Epithelial cell of esophagus (primary cell): ENCODE measurements around the gene RNF187.

Source experiments
- DNase-seq: peaks from one replicate; pipeline ENCODE4 v3.0.0; 2010; ENCODE audit warnings: low read depth
- H3K4me3 ChIP-seq: 2 replicates; pipeline ENCODE4 v1.5.1; 2011; ENCODE audit warnings: mild to moderate bottlenecking, low read length, control low read depth
- TF ChIP-seq, protein P1 (sequence below): IDR thresholded peaks from 2 replicates; pipeline ENCODE4 v1.5.1; 2011; ENCODE audit warnings: low read depth, mild to moderate bottlenecking, low read length, control low read depth, inconsistent platforms; ENCODE audit not compliant: insufficient read depth; ENCODE audit errors: missing control alignments

RNF187 gene

DNA sequence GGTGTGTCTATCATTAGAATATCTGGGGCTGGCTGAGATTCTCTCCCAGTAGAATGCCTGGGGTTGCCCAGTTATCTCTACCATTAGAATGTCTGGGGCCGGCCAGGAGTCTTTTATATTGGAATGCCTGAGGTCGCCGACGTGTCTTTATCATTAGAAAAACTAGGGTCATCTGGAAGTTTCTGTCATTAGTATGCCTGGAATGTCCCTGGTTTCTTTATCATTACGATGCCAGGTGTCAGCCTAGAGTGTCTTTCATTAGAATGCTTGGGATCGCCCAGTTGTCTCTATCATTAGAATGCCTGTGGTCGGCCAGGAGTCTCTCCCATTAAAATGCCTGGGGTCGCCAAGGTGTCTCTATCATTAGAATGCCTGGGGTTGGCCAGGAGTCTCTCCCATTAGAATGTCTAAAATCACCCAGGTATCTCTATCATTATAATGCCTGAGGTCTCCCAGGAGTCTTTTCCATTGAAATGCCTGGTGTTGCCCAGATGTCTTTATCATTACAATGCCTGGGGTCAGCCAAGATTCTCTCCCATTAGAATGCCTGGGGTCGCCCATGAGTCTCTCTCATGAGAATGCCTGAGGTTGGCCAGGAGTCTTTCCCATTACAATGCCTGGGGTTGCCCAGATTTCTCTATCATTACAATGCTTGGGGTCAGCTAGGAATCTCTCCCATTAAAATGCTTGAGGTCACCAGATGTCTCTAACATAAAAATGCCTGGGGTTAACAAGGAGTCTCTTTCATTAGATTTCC, 53.2 kb downstream of the RNF187 start:
- TF ChIP-seq, protein P1, sequence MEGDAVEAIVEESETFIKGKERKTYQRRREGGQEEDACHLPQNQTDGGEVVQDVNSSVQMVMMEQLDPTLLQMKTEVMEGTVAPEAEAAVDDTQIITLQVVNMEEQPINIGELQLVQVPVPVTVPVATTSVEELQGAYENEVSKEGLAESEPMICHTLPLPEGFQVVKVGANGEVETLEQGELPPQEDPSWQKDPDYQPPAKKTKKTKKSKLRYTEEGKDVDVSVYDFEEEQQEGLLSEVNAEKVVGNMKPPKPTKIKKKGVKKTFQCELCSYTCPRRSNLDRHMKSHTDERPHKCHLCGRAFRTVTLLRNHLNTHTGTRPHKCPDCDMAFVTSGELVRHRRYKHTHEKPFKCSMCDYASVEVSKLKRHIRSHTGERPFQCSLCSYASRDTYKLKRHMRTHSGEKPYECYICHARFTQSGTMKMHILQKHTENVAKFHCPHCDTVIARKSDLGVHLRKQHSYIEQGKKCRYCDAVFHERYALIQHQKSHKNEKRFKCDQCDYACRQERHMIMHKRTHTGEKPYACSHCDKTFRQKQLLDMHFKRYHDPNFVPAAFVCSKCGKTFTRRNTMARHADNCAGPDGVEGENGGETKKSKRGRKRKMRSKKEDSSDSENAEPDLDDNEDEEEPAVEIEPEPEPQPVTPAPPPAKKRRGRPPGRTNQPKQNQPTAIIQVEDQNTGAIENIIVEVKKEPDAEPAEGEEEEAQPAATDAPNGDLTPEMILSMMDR, result no peak
- no peak for DNase-seq
- no peak overlapping the region for H3K4me3 ChIP-seq

DNA sequence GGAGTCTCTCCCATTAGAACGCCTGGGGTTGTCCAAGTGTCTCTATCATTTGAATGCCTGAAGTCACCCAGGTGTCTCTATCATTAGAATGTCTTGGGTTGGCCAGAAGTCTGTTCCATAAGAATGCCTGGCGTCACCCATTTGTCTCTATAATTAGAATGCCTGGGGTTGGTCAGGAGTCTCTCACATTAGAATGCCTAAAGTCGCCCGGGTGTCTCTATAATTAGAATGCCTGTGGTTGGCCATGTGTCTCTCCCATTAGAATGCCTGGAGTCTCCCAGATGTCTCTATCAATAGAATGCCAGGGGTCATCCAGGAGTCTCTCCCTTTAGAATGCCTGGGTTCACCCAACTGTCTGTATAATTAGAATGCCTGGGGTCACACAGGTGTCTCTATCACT, 54.5 kb downstream of the RNF187 start:
- DNase-seq, result no peak
- TF ChIP-seq, protein P1, result no peak
- no peak overlapping the region for H3K4me3 ChIP-seq

DNA sequence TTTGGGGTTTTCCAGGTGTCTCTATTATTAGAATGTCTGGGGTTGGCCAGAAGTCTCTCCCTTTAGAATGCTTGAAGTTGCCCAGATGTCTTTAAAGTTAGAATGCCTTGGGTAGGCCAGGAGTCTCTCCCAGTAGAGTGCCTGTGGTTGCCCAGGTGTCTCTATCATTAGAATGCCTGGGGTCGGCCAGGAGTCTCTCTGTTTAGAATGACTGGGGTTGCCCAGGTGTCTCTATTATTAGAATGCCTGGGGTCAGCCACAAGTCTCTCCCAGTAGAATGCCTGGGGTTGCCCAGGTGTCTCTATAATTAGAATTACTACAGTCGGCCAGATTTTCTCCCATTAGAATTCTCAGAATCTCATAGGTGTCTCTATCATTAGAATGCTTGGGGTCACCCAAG, 55.2 kb downstream of the RNF187 start:
- DNase-seq, result no peak
- TF ChIP-seq, protein P1, result no peak
- no peak overlapping the region for H3K4me3 ChIP-seq

DNA sequence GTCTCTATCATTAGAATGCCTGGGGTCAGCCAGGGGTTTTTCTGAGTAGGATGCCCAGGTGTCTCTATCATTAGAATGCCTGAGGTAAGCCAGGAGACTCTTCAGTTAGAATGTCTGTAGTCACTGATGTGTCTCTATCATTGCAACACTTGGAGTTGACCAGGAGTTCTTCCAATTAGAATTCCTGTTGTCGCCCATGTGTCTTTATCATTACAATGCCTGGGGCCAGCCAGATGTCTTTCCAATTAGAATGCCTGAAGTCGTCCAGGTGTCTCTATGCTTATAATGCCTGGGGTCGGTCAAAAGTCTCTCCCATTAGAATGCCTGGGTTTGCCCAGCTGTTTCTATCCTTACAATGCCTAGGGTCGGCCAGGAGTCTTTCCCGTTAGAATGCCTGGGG, 55.8 kb downstream of the RNF187 start:
- H3K4me3 ChIP-seq, result no peak overlapping the region
- TF ChIP-seq, protein P1, result no peak
- no peak for DNase-seq

DNA sequence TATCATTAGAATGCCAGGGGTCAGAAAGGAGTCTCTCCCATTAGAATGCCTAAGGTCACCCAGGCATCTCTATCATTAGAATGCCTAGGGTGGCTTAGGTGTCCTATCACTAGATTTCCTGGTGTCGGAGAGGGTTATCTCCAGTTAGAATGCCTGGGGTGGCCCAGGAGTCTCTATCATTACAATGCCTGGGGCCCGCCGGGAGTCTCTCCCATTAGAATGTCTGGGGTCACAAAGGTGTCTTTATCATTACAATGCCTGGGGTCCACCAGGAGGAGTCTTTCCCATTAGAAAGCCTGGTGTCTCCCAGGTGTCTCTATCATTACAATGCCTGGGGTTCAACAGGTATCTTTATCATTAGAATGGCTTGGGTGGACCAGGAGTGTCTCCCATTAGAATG, 56.2 kb downstream of the RNF187 start:
- no peak overlapping the region for H3K4me3 ChIP-seq
- TF ChIP-seq, protein P1, result no peak
- no peak for DNase-seq

DNA sequence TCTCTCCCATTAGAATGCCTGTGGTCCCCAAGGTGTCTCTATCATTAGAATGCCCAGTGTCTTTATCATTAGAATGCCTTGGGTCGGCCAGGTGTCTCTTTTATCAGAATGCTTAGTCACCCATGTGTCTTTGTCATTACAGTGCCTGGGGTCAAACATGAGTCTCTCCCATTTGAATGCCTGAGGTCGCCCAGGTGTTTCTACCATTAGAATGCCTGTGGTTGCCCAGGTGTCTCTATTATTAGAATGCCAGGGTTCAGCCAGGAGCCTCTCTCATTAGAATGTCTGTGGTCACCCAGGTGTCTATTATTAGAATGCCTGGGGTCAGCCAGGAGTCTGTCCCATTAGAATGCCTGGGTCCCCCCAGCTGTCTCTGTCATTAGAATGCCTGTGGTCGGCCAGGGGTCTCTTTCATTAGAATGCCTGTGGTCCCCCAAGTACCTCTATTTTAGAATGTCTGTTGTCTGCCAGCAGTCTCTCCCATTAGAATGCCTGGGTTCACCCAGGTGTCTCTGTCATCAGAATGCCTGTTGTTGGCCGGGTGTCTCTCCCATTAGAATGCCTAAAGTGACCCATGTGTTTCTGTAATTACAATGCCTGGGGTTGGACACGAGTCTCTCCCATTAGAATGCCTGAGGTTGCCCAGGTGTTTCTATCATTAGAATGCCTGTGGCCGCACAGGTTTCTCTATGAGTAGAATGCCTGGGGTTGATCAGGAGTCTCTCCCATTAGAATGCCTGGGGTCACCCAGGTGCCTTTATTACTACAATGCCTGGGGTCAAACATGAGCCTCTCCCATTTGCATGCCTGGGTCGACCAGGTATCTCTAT, 57.1 kb downstream of the RNF187 start:
- DNase-seq, result peak; percentile 21
- TF ChIP-seq, protein P1, result no peak
- no peak overlapping the region for H3K4me3 ChIP-seq
